ENCODE data around the gene C1orf21.
"Not testable (repeated sequence)": the region's sequence is repeated elsewhere in the genome, so short reads cannot be mapped to it uniquely, and the experiment has no call there.

The C1orf21 gene, protein sequence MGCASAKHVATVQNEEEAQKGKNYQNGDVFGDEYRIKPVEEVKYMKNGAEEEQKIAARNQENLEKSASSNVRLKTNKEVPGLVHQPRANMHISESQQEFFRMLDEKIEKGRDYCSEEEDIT

GRCh38 chr1:184386312-184387068, at the start of gene C1orf21:
TSS of gene C1orf21 (plus strand) at chr1:184387029. CDS start at chr1:184477510, 90,481 bp downstream.
- peak; percentile 58 for DNase-seq

- DNase-seq = not testable (repeated sequence)
Measured at GRCh38 chr1:184337865-184338264, 49.0 kb upstream of the C1orf21 start.

DNA sequence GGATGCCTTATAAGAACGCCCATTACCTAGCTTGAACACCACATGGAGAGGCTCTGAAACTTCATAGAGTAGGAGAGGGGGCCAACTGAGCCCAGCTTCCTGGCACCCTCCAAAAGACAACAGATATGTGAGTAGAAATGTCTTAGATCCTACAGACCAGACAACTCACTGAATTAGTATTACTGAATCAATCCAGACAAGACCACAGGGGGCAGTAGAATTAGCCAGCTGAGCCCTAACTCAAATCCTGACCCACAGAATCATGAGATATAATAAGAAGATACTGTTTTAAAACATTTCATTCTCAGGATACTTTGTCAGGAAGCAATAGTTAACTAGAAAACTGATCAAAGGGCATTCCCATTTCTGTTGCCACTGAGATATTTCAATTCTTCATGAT, 45.8 kb upstream of the C1orf21 start:
- DNase-seq = no peak

DNA sequence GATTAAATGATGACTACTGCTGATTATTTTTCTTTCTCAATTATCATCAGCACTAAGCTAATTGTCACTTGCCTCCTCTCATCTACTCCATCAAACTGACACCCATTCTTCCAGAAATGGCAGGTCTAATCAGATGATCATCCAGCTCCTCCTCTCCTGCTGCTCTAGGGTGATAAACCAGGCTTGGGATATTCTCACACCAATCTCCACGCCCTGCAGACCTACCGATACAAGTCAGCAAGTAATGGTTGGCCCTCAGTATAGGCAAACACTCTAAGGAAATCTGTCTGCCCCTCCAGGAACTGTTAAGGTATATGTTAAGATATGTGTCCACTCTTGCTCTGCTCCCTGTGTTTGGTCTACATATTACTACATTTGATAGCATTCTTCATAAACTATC, 36.3 kb upstream of the C1orf21 start:
- no peak for DNase-seq

DNA sequence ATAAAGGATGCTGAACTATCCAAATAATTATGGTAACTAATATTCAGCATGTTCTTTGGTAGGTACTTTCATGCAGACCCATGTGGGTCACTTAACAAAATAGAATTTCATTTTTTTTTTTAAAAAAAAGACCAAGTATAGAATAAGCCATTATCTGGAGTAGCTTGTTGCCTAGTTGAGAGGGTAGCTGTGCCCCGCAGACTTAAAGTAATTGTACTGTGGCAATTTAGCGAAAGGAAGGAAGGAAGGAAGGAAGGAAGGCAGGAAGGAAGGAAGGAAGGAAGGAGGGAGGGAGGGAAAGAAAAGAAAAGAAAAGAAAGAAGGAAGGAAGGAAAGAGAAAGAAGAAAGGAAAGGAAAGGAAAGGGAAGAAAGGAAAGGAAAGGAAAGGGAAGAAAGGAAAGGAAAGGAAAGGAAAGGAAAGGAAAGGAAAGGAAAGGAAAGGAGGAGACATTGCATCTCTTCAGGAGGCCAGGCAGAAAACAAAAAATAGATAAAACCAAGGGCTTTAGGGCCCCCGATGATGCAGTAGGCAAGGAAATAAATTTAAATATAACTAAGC, 35.3 kb upstream of the C1orf21 start:
- DNase-seq = no peak

- no peak for DNase-seq
Measured at GRCh38 chr1:184352776-184353175, 34.1 kb upstream of the C1orf21 start.

- no peak for DNase-seq
Measured at GRCh38 chr1:184354719-184355118, 32.1 kb upstream of the C1orf21 start.

- no peak for DNase-seq
Measured at GRCh38 chr1:184356891-184357290, 29.9 kb upstream of the C1orf21 start.

- no peak for DNase-seq
Measured at GRCh38 chr1:184358256-184358655, 28.6 kb upstream of the C1orf21 start.

- no peak for DNase-seq
Measured at GRCh38 chr1:184359909-184360308, 26.9 kb upstream of the C1orf21 start.

DNA sequence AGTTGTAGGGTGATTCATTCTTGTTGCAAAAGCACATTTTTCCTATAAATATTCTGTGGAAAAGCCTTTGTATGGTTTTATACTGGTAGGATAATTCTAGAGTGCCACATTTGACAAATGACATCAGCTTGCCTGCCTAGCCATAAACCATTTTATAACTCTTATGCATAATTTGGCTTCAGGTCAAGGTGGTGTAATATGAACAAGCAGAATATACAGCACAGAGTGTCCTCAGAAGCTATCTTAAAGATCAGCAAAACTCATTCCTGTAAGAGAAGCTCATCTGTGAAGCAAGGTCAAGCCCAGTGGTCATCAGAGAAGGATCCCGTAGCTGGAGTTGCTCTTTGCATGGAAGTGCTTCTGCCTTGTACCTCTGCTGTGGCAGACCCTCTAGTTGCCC, 24.0 kb upstream of the C1orf21 start:
- DNase-seq = no peak

GRCh38 chr1:184365699-184366098, 21.1 kb upstream of the C1orf21 start:
- DNase-seq = no peak

DNA sequence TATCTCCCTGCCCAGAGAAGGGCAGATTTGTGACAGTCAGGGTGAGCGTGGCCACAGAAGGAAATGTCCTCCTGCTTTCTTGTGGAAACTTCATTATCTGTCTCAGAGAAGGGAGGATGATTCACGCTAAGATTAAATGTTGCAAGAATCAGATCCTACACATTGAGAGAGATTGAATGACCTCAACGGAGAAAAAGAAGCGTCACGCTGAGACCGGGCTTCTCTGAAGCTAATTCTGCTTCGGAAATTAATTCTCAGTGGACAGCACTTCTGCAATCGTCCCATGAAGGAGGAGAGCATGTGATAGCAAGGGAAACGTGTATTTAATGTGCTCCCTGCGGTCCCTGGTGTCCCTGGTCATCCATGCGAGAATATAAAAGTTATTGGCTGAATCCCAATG, 19.8 kb upstream of the C1orf21 start:
- no peak for DNase-seq

DNA sequence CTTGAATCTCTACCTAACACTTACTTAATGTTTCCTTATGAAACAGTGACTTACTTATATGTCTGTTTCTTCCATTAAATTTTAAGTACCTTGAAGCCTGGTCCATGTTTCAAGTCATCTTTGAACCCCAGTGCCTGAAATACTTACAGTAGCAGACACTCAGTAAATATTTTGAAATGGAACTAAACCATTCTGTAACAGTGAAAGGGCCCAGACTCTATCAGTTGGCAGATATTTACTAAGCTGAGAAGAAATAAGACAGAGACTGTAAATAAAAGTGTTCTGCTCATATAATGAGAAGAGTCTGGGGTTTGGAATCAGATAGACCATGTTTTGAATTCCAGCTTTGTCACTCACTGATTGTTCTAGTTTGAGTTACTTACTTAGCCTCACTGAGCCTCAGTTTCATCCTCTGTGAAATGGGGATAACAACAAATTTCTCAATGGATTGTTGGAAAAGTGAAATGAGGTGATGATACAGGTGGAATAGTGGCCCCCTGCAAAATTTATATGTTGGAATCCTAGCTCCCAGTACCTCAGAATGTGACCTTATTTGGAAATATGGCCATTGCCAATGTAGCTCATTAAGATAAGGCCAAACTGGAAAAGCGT, 19.3 kb upstream of the C1orf21 start:
- DNase-seq = no peak

GRCh38 chr1:184368354-184368753, 18.5 kb upstream of the C1orf21 start:
- DNase-seq = no peak

GRCh38 chr1:184370850-184371249, 16.0 kb upstream of the C1orf21 start:
- DNase-seq = no peak

DNA sequence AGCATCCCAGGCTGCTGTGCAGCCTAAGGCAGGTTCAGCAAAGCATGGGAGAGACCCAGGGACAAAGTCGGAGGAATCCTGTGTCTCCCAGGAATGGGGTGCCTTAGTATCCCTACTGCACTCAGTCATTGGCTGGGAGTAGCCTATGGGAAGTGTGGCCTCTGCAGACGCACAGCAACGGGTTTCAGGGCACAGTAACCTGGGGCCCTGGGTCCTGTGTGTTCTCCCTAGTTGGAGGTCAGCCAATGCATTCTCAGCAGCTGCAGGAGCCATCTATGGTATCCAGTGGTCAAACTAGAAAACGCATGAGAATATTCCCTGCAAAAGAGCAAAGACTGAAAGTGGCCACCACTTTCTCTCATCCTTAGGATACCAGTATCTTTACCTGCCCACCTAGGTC, 13.7 kb upstream of the C1orf21 start:
- DNase-seq = no peak

DNA sequence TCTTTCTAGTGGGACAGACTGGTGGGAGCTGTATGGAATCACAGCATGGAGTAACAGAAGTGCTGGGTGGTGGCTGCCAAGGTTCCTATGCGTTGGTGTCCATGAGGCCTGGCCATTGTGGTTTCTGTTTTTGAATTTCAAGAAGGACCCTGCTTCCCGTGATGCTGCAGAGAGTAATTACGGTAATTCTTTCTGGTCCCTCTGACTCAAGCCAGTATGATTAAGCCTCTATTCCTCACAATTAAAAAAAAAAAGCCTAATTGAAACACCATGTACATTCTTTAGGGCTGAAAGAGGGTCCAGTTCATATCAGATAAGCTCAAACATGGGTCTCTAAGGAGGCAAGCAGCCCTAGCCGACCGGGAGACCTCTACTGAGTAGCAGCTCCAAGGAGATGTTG, 10.5 kb upstream of the C1orf21 start:
- DNase-seq = no peak

GRCh38 chr1:184379111-184379752, 7.6 kb upstream of the C1orf21 start:
- DNase-seq = no peak

DNA sequence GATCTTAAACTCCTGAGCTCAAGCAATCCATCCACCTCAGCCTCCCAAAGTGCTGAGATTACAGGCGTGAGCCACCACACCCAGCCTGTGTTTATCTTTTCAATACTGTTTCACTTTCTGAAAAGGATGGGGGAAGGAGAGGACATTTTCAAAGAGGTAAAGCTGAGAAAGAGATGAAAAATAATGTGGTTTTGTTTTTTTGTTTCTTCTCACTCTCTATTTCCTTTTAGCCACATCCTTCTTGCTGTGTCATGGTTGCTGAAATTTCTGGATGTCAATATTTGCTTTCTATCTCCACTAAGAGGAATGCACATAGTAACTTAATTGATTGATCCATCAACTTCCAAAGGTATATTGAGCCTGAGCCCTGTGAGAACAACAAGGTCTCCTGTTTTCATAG, 6.4 kb upstream of the C1orf21 start:
- no peak for DNase-seq

- DNase-seq = no peak
Measured at GRCh38 chr1:184383772-184384323, 3.0 kb upstream of the C1orf21 start.

DNA sequence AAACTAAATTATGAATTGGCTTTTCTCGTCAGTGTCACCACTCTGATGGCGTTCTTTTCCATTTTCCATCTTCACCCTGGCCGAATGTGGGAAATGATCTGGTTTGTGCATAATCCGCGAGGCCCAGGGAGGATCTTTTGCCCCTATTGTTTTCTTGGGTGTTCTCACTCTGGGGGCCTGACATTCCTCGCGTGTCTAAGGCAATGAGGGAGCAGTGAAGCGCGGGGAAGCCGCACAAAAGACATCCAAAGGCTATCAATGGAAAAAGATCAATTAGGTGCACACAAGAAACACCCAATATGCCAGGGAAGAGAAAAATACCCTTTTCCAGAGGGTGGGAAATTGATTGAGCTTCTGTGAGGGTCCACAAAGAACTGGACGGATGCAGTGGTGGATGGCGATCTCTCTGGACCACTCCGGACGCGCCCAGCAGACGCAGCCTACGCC, 941 bp upstream of the C1orf21 start:
- DNase-seq = no peak

- no peak for DNase-seq
Measured at GRCh38 chr1:184387069-184387475, 243 bp downstream of the C1orf21 start.

All from CD4-positive, alpha-beta T cell treated with Interleukin-6 for 4 hours (primary cell).